T-helper 2 cell (primary cell): ENCODE results near the gene RGS16.

Experiments
- DNase-seq, 5 experiments: peaks; one replicate each; pipeline versions ENCODE4 v3.0.0 to v3.0.0-alpha.2; 2012 to 2022

The RGS16 gene

DNA sequence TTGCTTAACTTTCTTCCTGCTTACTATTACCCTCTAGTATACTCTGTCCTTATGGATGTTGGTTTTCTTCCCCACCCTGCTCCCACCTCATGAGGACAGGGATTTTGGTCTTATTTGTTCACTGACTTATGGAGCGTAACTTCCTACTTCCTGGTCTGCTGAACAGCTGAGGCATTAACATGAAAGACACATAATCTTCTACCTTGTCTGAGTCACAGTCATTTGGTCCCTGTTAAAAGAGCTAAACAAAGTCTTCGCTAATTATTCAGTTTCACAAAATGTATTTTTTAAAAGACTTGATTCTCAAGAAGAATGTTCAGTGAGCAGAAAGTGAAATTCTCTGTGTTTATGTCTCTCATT, 33.6 kb downstream of the RGS16 start:
- DNase-seq, result no peak

GRCh38 chr1:182569939-182570610, 34.1 kb downstream of the RGS16 start:
- no peak for DNase-seq

DNA sequence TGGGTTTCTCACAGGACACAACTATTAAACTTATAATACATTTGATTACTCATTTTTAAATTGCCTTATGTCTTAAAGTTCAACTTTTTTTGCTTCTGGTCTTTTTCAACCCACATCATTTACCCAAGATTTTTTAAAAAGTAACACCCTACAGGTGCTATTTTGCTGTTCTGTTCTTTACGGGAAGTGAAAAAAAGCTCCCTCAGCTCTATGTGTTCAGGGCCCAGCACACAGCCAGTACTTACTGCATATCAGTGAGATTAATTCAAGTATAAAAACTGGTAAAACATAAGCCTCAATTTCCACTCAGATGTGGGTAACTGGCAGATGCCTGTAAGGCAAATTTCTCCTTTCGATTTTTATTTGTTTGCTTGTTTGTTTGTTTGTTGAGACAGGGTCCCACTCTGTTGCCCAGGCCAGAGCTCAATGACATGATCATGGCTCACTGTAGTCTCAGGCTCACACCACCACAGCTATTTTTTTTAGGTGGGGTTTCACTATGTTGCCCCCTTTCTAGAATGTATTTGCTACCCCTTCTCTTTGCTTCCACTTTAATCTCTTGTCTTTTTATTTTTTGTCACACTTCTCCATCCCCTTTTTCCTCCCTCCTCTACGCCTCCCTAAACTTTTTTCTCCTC, 35.4 kb downstream of the RGS16 start:
- DNase-seq, result no peak

- no peak for DNase-seq
Measured at GRCh38 chr1:182567629-182568028, 36.6 kb downstream of the RGS16 start.

GRCh38 chr1:182565537-182565936, 38.7 kb downstream of the RGS16 start:
- no peak for DNase-seq

DNA sequence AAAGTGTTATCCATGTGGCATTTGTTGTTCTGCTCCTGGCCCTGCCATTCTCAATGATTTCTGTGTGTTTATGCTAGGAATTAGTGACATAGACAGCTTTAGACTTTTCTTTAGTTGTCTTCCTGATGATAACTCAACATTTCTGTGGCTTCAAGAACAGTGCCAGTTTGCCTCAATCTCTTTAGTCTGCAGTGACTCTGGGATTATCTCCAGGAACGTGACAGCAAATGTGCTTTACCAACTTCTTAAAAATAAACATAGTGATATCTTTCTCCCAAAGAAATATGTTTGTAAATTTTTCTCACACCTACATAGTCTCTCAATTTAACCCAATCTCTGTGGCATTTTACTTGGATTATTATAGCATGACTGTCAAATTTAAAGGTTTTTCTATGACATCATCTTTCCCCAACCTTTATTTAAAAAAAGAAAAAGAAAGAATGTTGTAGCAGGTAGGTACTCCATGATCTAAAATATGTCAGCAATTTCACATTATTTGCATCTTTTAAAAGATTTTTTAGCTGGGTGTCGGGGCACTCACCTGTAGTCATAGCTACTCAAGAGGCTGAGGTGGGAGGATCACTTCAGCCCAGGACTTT, 39.7 kb downstream of the RGS16 start:
- no peak for DNase-seq

DNA sequence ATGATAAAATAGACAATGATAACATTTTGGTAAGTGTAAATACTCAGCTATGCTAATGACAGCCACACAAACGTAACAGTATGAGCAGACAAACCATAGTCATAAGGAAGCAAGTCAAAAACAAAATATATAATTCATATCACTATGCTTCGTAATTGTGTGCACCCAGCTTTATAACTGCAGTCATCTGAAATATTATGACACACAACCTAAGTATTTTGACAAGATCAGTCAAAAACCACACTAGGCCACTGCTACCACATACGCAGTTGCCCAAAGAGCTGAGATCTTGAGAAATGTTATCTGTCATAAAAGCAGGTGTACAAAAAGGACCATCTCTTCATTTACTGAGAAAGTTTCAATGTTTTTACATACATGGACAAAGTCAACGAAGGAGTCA, 41.1 kb downstream of the RGS16 start:
- no peak for DNase-seq

DNA sequence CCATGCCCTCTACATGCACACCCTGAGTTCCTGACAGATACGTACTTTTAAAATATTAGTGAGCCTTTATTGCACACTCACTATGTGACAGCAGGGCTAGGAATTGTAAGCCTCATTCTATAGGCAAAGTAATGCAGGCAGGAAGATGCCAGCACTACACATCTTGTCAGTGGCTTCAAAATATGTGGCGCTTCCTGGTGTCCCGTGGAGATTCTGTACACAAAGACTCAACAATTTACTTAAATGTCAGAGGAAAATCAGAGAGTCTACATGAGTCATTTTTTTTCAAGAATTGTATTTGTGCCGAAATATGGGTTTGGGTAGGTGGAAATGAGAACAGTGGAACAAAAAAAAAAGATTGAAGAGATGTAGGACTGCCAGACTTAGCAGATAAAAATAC, 42.7 kb downstream of the RGS16 start:
- no peak for DNase-seq

- no peak for DNase-seq
Measured at GRCh38 chr1:182560392-182560984, 43.7 kb downstream of the RGS16 start.

GRCh38 chr1:182556279-182556678, 47.9 kb downstream of the RGS16 start:
- DNase-seq, result no peak

GRCh38 chr1:182555493-182555892, 48.7 kb downstream of the RGS16 start:
- no peak for DNase-seq

DNA sequence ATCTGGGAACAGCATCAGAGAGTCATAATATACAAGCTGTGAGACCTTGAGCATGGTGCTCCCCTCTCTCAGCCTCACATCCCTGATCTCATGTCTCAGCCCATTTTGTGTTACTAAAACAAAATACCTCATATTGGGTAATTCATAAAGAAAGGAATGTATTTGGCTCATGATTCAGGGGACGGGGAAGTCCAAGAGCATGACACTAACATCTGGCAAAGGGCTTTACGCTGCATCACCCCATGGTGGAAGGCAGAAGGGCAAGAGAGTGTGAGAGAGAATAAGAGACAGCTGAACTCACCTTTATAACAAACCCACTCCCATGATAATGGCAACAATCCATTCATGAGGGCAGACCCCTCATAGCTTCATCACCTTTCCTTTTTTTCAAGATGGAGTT, 51.7 kb downstream of the RGS16 start:
- DNase-seq, result no peak

DNA sequence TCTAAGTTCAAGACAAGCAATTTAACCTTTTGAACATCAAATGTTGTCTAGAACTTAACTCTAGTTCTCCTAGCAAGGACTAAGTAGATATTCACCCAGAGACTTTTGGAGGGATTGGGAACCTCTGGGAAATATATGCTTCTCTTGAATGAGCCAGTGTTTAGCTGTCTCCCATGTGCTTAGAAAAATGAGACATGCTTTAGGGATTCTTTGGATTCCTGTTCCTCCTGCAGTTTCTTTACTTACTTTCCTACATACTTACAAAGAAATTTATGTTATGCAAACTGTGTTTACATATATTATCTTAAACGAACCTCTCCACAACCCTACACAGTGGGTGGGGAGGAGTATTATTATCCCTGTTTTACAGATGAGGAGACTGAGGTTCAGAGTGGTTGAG, 54.4 kb downstream of the RGS16 start:
- no peak for DNase-seq

GRCh38 chr1:182549346-182549745, 54.8 kb downstream of the RGS16 start:
- DNase-seq, result no peak
